Common myeloid progenitor, CD34-positive (primary cell): ENCODE measurements around the gene BPIFA1.

Source experiments
- CTCF ChIA-PET: fragments of 350-600 bp; sonication (Branson Sonifier 250); formaldehyde crosslinking; loops from one replicate; lab custom pipeline; 2021; ENCODE audit warnings: antibody characterized with exemption; lab: Charles Lee
- POLR2A ChIA-PET: fragments of 350-600 bp; sonication (Branson Sonifier 250); formaldehyde crosslinking; loops from one replicate; lab custom pipeline; 2021; ENCODE audit warnings: antibody characterized with exemption; lab: Charles Lee
- DNase-seq, 3 donors: peaks; one replicate each; pipeline versions ENCODE4 v3.0.0 to v3.0.0-alpha.2; 2013
- H3K27ac ChIP-seq, 2 experiments: 1 replicate in 1 of 2; 2 replicates in 1 of 2; pipeline ENCODE4 v1.7.0; 2013; ENCODE audit warnings: inconsistent platforms in 2 of 2, low read length in 2 of 2, mild to moderate bottlenecking in 2 of 2, low read depth in 1 of 2, moderate library complexity in 1 of 2; ENCODE audit not compliant: severe bottlenecking in 2 of 2, insufficient read depth in 1 of 2, poor library complexity in 1 of 2
- H3K27me3 ChIP-seq, 5 experiments: replicated peaks in 2 of 5; 1 replicate in 3 of 5; 2 replicates in 2 of 5; pipeline versions ENCODE4 v1.6.1 to v1.7.0; 2013; ENCODE audit warnings: low read length in 4 of 5, mild to moderate bottlenecking in 2 of 5, moderate library complexity in 2 of 5, inconsistent platforms in 1 of 5; ENCODE audit not compliant: insufficient read depth in 5 of 5, control insufficient read depth in 4 of 5
- H3K36me3 ChIP-seq, 4 experiments: 1 replicate in 2 of 4; 2 replicates in 2 of 4; pipeline versions ENCODE4 v1.6.1 to v1.7.0; 2013; ENCODE audit warnings: low read length in 3 of 4, control low read depth in 1 of 4, mild to moderate bottlenecking in 1 of 4; ENCODE audit not compliant: control insufficient read depth in 4 of 4, insufficient read depth in 4 of 4
- H3K4me1 ChIP-seq, 4 experiments: 1 replicate in 3 of 4; 2 replicates in 1 of 4; pipeline versions ENCODE4 v1.6.1 to v1.7.1; 2013; ENCODE audit warnings: low read length in 3 of 4, mild to moderate bottlenecking in 3 of 4, control low read depth in 1 of 4, inconsistent platforms in 1 of 4, moderate library complexity in 1 of 4; ENCODE audit not compliant: control insufficient read depth in 4 of 4, insufficient read depth in 4 of 4; ENCODE audit errors: control extremely low read depth in 1 of 4
- H3K4me3 ChIP-seq, 7 experiments: 1 replicate in 4 of 7; 2 replicates in 3 of 7; pipeline versions ENCODE4 v1.5.1 to v1.7.0; 2013; ENCODE audit warnings: mild to moderate bottlenecking in 7 of 7, low read length in 6 of 7, moderate library complexity in 6 of 7, inconsistent platforms in 2 of 7, low read depth in 2 of 7, control low read depth in 1 of 7; ENCODE audit not compliant: insufficient read depth in 4 of 7, control insufficient read depth in 1 of 7; ENCODE audit errors: extremely low read depth in 1 of 7
- H3K9me3 ChIP-seq, 5 experiments: 1 replicate in 4 of 5; 2 replicates in 1 of 5; pipeline versions ENCODE4 v1.6.1 to v1.7.1; 2013; ENCODE audit warnings: low read length in 4 of 5, mild to moderate bottlenecking in 2 of 5, inconsistent platforms in 1 of 5, low read depth in 1 of 5, moderate library complexity in 1 of 5; ENCODE audit not compliant: control insufficient read depth in 4 of 5, insufficient read depth in 2 of 5; ENCODE audit errors: control extremely low read depth in 1 of 5
- WGBS: methylation state at CpG from one replicate; pipeline ENCODE4 v1.1.5; 2013; ENCODE audit not compliant: insufficient coverage; 5-methylcytosine and 5-hydroxymethylcytosine counted together

Gene BPIFA1

GRCh38 chr20:33281550-33282146 lies 45.9 kb downstream of the BPIFA1 start:
- Histone ChIP-seq H3K9me3 (no peaks in the 10 kb centered on the region), H3K4me3 (no peak overlapping the region), H3K36me3 (no peaks in the 10 kb centered on the region), H3K4me1 (no peaks in the 10 kb centered on the region), H3K27me3 (peaks cover 0 to 16% (median 4%) of the 10 kb centered on the region in 5 experiments), H3K27ac (no peak overlapping the region)
- DNase-seq = no peak
- ChIA-PET POLR2A (no interaction called here), CTCF (no interaction called here)
- 93% methylated on average over 11 of the region's 11 CpGs for WGBS

GRCh38 chr20:33282196-33282934 lies 46.6 kb downstream of the BPIFA1 start:
- H3K4me1 ChIP-seq = no peaks in the 10 kb centered on the region
- ChIA-PET POLR2A (no interaction called here), CTCF (no interaction called here)
- no peaks in the 10 kb centered on the region for H3K36me3 ChIP-seq
- no peak overlapping the region for H3K4me3 ChIP-seq
- no peak for DNase-seq
- 96% methylated on average over 7 of the region's 8 CpGs for WGBS
- no peak overlapping the region for H3K27ac ChIP-seq
- peaks cover 0 to 16% (median 7%) of the 10 kb centered on the region in 5 experiments for H3K27me3 ChIP-seq
- H3K9me3 ChIP-seq = no peaks in the 10 kb centered on the region

- ChIA-PET POLR2A (no interaction called here), CTCF (no interaction called here)
- Histone ChIP-seq H3K4me1 (no peaks in the 10 kb centered on the region), H3K36me3 (no peaks in the 10 kb centered on the region), H3K27ac (no peak within 1 kb of the TSS), H3K4me3 (no peak within 1 kb of the TSS), H3K27me3 (peaks cover 0 to 19% (median 9%) of the 10 kb centered on the region in 5 experiments), H3K9me3 (no peaks in the 10 kb centered on the region)
- 89% methylated on average over 8 of the region's 13 CpGs for WGBS
- DNase-seq = no peak
These were observed 47.3 kb downstream of the BPIFA1 start, which contains the start of gene BPIFB1 for GRCh38 chr20:33282991-33283555. Gene BPIFB1, plus strand, starts transcription at chr20:33283214. Its CDS starts 2,860 bp downstream, at chr20:33286074.

GRCh38 chr20:33284284-33284683 lies 48.5 kb downstream of the BPIFA1 start:
- Histone ChIP-seq H3K4me3 (no peak overlapping the region), H3K27ac (no peak overlapping the region), H3K36me3 (no peaks in the 10 kb centered on the region), H3K4me1 (no peaks in the 10 kb centered on the region), H3K27me3 (peaks cover 0 to 22% (median 9%) of the 10 kb centered on the region in 5 experiments), H3K9me3 (no peaks in the 10 kb centered on the region)
- WGBS = 95% methylated on average over 4 of the region's 4 CpGs
- ChIA-PET CTCF (no interaction called here), POLR2A (no interaction called here)
- no peak for DNase-seq

- H3K36me3 ChIP-seq = no peaks in the 10 kb centered on the region
- H3K9me3 ChIP-seq = no peaks in the 10 kb centered on the region
- no peak for DNase-seq
- 68% methylated on average over 2 of the region's 2 CpGs for WGBS
- ChIA-PET POLR2A (no interaction called here), CTCF (interaction anchor here (1.0 to 1.5 kb wide), 2 partner anchors 15 to 29 kb away, joined by 3 read pairs; no protein-coding TSS in a partner anchor)
- H3K4me1 ChIP-seq = no peaks in the 10 kb centered on the region
- no peak overlapping the region for H3K4me3 ChIP-seq
- peaks cover 0 to 25% (median 9%) of the 10 kb centered on the region in 5 experiments for H3K27me3 ChIP-seq
- no peak overlapping the region for H3K27ac ChIP-seq
These were observed 49.1 kb downstream of the BPIFA1 start for GRCh38 chr20:33284937-33285336.

GRCh38 chr20:33285861-33286495 lies 50.2 kb downstream of the BPIFA1 start:
- H3K9me3 ChIP-seq = no peaks in the 10 kb centered on the region
- H3K27ac ChIP-seq = no peak overlapping the region
- peaks cover 0 to 25% (median 9%) of the 10 kb centered on the region in 5 experiments for H3K27me3 ChIP-seq
- DNase-seq = no peak
- no peaks in the 10 kb centered on the region for H3K4me1 ChIP-seq
- ChIA-PET CTCF (interaction anchor here (1.0 to 1.5 kb wide), 3 partner anchors 14 to 47 kb away, joined by 3 read pairs; no protein-coding TSS in a partner anchor), POLR2A (no interaction called here)
- H3K36me3 ChIP-seq = no peaks in the 10 kb centered on the region
- 90% methylated on average over 7 of the region's 10 CpGs for WGBS
- H3K4me3 ChIP-seq = no peak overlapping the region
